ENCODE measurements around the gene CPSF4L. TPM values are rescaled to one million over a fixed set of nuclear protein-coding genes. Genes with fewer than 3 reads are reported as not detected.
"Not testable (repeated sequence)": the region's sequence is repeated elsewhere in the genome, so short reads cannot be mapped to it uniquely, and the experiment has no call there.

The CPSF4L gene
- total RNA-seq, 2 donors from 2014 or later: not detected

DNA sequence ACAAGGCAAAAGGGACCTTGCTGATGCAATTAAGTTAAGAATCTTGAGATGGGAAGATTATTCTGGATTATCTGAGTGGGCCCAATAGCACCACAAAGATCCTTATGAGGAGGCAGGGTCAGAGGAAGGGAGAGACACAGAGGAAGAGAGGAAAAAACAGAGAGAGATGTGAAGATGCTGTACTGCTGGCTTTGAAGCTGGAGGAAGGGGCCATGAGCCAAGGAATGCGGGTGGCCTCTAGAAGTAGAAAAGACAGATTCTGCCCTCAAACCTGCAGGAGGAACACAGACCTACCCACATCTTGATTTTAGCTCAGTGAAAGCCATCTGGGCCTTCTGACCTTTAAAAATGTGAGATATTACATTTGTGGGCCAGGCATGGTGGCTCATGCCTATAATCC lies 8.1 kb upstream of the CPSF4L start:
- H3K27me3 Mint-ChIP-seq: peaks cover 6% of the 10 kb centered on the region
- H3K27ac Mint-ChIP-seq: no peak overlapping the region
- no peak for DNase-seq
- no peak overlapping the region for H3K4me3 Mint-ChIP-seq
- no peaks in the 10 kb centered on the region for H3K9me3 ChIP-seq (ENCODE audit: control insufficient read depth, low read length, poor library complexity, severe bottlenecking)
- no peaks in the 10 kb centered on the region for H3K36me3 Mint-ChIP-seq (ENCODE audit: low read depth)
- no peaks in the 10 kb centered on the region for H3K4me1 Mint-ChIP-seq
- ATAC-seq: no peak

DNA sequence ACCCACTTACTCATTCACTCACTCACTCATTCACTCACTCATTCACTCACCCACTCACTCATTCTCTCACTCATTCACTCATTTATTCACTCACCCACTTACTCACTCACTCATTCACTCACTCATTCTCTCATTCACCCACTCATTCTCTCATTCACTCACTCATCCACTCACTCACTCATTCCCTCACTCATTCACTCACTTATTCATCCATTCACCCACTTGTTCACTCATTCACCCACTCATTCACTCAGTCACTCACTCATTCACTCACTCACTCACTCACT lies 7.6 kb upstream of the CPSF4L start:
- H3K9me3 ChIP-seq (ENCODE audit: control insufficient read depth, low read length, poor library complexity, severe bottlenecking): no peaks in the 10 kb centered on the region
- no peaks in the 10 kb centered on the region for H3K4me1 Mint-ChIP-seq
- DNase-seq (no peak), ATAC-seq (no peak)
- H3K4me3 Mint-ChIP-seq: no peak overlapping the region
- H3K36me3 Mint-ChIP-seq (ENCODE audit: low read depth): no peaks in the 10 kb centered on the region
- H3K27ac Mint-ChIP-seq: no peak overlapping the region
- H3K27me3 Mint-ChIP-seq: peaks cover 1% of the 10 kb centered on the region

DNA sequence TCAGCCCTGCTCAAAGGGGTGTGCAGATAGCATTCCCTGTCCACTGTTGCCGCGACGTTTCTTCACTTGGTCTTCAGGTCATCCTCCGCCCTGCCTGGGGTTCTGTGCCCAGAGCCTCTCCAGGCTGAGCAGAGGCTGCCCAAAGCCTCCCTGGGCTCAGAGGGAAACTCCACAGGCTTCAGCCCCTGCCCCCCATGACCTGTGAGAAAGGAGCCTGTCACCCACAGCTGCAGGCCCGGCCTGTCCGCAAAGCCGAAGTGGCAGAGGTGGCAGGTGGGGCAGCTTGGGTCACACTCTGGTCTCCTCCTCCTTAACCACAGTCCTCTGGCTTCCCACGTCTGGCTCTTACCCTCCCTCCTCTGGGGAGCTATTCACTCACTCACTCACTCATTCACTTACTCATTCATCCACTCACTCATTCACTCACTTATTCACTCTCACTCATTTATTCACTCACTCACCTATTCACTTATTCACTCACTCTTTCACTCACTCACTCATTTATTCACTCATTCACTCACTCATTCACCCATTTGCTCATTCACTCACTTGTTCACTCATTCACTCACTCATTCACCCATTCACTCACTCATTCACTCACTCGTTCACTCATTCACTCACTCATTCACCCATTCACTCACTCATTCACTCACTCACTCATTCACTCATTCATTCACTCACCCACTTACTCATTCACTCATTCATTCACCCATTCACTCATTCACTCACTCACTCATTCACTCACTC lies 7.1 kb upstream of the CPSF4L start:
- H3K36me3 Mint-ChIP-seq (ENCODE audit: low read depth): no peaks in the 10 kb centered on the region
- DNase-seq (no peak), ATAC-seq (no peak)
- H3K4me1 Mint-ChIP-seq: no peaks in the 10 kb centered on the region
- H3K4me3 Mint-ChIP-seq: no peak overlapping the region
- no peak overlapping the region for H3K27ac Mint-ChIP-seq
- H3K27me3 Mint-ChIP-seq: no peaks in the 10 kb centered on the region
- H3K9me3 ChIP-seq (ENCODE audit: control insufficient read depth, low read length, poor library complexity, severe bottlenecking): no peaks in the 10 kb centered on the region

DNA sequence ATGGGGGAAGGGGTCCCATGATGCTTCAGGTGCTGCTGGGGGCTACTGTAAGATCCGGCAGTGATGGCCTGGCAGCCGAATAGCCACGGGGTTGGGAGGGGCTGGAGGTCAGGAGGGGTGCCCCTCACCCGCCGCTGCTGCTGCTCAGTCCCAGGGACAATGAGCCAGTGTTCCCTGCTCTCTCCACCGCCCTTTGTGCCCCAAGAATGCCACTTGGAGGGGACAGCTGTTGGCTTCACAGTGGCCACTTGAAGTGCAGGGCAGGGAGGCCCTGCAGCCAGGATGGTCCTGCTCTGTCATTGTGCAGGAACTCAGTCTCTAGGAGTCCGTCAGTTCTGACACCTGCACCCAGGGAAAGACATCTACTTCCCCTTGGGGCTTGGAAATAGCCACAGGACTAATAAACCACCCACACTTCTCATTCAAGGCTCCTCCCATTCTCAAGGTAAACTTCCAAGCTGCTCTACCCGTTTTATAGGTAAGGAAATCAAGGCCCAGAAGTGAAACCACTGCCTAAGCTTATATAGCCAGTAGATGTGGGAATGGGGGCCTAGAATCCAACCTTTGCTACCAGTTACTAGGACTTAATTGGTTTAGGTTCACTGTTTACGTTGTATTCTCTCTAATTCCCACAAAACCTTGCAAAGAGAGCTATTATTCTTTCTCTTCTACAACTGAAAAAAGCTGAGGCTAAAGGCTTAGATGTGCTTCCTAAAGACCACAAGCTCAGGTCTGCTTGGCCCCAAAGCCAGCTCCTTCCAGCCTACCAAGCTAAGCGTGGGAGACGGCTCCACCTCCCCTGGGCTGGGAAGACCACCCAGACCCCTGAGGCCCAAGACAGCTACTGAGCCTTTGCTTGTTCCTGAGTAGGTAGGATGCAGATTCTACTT lies 6.2 kb upstream of the CPSF4L start:
- H3K9me3 ChIP-seq (ENCODE audit: control insufficient read depth, low read length, poor library complexity, severe bottlenecking): no peaks in the 10 kb centered on the region
- Mint-ChIP-seq H3K4me1 (no peaks in the 10 kb centered on the region), H3K4me3 (no peak overlapping the region), H3K36me3 (ENCODE audit: low read depth) (no peaks in the 10 kb centered on the region), H3K27ac (no peak overlapping the region), H3K27me3 (no peaks in the 10 kb centered on the region)
- DNase-seq (no peak), ATAC-seq (no peak)

DNA sequence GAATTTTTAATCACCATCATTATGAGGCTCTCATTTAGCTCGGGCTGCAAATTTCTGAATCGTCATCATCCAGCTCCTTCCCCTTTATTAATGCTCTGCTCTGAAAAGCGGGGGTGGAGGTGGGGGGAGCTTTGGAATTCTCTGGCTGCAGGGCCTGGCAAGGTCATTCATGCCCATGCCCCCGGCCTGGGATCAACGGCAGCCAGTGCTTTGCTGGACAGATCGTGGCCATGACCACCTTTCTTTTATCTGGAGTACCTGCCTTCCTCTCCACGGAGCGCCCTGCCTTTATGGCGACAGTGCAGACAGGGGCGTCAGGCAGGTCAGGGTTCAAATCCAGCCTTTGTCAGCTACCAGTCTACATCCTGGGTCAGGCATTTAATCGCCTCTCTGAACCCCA lies 5.1 kb upstream of the CPSF4L start:
- Mint-ChIP-seq H3K27me3 (no peaks in the 10 kb centered on the region), H3K4me3 (no peak overlapping the region), H3K27ac (no peak overlapping the region), H3K4me1 (no peaks in the 10 kb centered on the region), H3K36me3 (ENCODE audit: low read depth) (no peaks in the 10 kb centered on the region)
- DNase-seq (no peak), ATAC-seq (no peak)
- H3K9me3 ChIP-seq (ENCODE audit: control insufficient read depth, low read length, poor library complexity, severe bottlenecking): no peaks in the 10 kb centered on the region

DNA sequence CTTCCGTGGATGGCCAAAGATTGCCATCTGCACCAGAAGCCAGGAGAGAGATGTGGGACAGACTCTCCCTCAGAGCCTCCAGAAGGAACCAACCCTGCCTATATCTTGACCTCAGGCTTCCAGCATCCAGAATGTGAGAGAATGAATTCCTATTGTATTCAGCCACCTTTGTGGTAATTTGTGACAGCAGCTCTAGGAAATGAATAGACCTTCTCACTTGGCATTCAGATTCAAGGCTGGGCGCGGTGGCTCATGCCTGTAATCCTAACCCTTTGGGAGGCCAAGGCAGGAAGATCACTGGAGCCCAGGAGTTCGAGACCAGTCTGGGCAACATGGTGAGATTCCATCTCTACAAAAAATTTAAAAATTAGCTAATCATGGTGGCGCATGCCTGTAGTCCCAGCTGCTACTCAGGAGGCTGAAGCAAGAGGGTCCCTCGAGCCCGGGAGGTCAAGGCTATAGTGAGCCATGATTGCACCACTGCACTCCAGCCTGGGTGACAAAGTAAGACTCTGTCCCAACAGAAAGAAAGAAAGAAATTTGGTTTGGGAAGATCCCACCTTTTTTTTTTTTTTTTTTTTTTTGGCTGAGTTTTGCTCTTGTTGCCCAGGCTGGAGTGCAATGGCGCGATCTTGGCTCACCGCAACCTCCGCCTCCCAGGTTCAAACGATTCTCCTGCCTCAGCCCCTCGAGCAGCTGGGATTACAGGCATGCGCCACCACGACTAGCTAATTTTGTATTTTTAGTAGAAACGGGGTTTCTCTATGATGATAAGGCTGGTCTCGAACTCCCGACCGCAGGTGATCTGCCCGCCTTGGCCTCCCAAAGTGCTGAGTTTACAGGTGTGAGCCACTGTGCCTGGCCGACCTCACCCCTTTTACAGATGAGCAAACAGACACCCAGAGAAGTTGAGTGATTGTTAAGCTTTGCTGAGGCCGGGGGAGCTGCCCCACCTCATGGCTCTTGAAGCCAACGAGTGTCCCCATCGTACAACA lies 4.3 kb upstream of the CPSF4L start:
- ATAC-seq (no peak), DNase-seq (no peak)
- H3K27me3 Mint-ChIP-seq: no peaks in the 10 kb centered on the region
- H3K4me3 Mint-ChIP-seq: no peak overlapping the region
- H3K36me3 Mint-ChIP-seq (ENCODE audit: low read depth): no peaks in the 10 kb centered on the region
- H3K27ac Mint-ChIP-seq: no peak overlapping the region
- no peaks in the 10 kb centered on the region for H3K4me1 Mint-ChIP-seq
- no peaks in the 10 kb centered on the region for H3K9me3 ChIP-seq (ENCODE audit: control insufficient read depth, low read length, poor library complexity, severe bottlenecking)

DNA sequence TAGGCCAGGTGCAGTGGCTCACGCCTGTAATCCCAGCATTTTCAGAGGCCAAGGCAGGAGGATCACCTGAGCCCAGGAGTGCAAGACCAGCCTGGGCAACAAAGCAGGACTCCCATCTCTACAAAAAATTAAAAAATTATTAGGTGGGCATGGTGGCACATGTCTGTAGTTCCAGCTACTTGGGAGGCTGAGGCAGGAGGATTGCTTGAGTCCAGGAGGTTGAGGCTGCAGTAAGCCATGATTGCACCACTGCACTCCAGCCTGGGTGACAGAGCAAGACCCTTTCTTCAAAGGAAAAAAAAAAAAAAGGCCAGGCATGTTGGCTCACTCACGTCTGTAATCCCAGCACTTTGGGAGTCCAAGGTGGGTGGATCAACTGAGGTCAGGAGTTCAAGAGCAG lies 2.8 kb upstream of the CPSF4L start:
- H3K36me3 Mint-ChIP-seq (ENCODE audit: low read depth); H3K27ac Mint-ChIP-seq; H3K4me1 Mint-ChIP-seq; H3K4me3 Mint-ChIP-seq; DNase-seq; H3K27me3 Mint-ChIP-seq; H3K9me3 ChIP-seq (ENCODE audit: control insufficient read depth, low read length, poor library complexity, severe bottlenecking); ATAC-seq: not testable (repeated sequence)

DNA sequence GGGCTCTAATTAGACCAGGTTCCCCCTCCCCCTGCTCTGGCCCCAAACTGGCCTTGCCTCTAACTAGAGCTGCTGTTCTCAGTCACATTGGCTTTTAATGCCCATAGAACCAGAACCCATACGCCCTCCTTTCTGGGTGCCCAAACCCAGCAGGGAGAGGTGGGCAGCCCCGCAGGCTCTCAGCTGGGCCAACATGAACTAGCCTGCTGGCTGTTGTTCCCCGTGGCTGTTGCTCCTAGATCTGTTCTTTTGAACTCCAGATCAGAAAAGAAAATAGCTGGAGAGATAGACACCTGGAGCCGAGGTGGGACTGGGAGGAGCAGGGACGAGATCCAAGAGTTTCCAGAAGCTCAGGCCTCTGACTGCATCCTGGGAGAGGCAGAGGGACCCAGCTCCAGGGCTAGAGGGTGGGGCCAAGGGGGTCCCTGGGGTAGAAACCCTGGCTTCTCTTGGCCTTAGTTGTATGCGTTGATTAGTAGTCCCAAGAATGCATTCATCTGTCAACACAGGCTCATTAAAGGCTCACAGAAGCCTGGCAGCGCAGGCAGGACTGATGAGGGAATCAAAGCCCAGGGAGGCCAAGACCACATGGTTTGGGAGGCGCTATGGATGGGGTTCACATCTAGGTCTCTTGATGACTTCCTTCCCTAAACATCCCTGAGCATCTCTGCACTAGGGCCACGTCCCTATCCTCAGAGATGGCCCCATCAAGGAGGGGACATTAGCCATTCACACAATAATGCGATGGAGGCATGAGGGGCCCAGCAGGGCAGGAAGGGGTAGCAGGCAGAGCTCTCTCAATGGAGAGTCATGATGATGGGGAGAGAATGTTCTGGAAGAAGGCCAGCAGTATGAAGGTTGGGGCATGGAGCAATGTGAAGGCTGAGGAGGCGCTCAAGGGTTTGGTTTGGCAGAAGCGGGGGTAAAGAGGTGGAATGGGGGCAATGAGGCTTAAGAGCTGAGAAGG lies 1.3 kb upstream of the CPSF4L start:
- no peak overlapping the region for H3K27ac Mint-ChIP-seq
- no peak for ATAC-seq
- DNase-seq: no peak
- H3K27me3 Mint-ChIP-seq: peaks cover 4% of the 10 kb centered on the region
- no peaks in the 10 kb centered on the region for H3K4me1 Mint-ChIP-seq
- no peaks in the 10 kb centered on the region for H3K9me3 ChIP-seq (ENCODE audit: control insufficient read depth, low read length, poor library complexity, severe bottlenecking)
- no peak overlapping the region for H3K4me3 Mint-ChIP-seq
- H3K36me3 Mint-ChIP-seq (ENCODE audit: low read depth): no peaks in the 10 kb centered on the region

DNA sequence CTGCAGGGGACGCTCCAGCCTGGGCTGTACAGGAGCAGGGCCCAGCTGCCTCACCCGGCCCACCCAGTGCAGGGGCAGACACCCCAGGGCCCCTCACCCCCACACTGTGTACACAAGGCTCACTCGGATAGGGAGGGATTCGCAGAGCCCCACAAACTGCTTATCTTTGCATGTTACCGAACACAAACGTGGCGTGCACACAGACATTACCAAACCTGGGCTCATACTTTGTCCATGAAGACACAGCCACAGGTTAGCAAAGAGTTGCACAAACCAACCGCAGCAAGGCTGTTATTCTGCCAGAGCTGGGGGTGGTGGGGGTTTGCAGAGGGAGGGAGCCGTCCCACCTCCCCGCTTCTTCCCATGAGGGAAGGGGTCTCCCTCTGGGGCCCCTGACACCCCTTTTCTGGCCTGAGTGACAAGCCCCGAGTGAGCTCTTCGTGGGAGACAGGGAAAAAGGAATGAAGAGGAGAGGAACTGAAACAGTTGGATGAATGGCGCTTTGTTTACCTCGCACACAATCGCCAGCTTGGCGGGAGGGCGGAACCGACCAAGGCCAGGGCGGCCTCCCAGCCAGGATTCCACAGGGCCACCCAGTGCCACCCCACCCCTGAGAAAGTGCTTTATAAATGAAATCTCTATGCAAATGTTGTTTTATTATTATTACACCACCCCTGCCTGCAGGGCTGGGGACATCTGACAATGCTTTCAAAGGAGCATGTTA lies 434 bp upstream of the CPSF4L start:
- ATAC-seq (no peak), DNase-seq (no peak)
- Mint-ChIP-seq H3K4me3 (no peak overlapping the region), H3K36me3 (ENCODE audit: low read depth) (no peaks in the 10 kb centered on the region), H3K27me3 (peaks cover 4% of the 10 kb centered on the region), H3K4me1 (no peaks in the 10 kb centered on the region), H3K27ac (no peak overlapping the region)
- no peaks in the 10 kb centered on the region for H3K9me3 ChIP-seq (ENCODE audit: control insufficient read depth, low read length, poor library complexity, severe bottlenecking)

DNA sequence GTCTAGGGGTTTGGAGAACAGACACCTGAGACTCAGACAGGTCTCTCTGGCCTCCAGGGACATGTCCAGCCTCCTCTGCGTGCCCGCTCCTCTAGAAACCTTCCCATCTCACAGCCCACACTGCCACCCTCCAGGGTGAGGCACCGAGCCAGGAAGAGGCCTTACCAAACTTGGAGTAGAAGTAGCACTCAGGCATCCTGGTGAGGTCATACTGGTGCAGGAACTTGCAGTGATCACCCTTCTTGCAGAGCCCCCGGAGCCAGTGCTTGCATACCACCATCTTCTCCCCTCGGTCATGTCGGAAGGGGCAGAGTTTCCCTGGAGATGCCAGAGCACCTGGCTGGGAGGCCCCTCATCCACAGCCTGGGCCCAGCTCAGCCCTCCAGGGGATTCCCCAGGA lies 4.2 kb downstream of the CPSF4L start:
- peaks cover 4% of the 10 kb centered on the region for H3K27me3 Mint-ChIP-seq
- H3K27ac Mint-ChIP-seq: no peak overlapping the region
- ATAC-seq (no peak), DNase-seq (no peak)
- no peaks in the 10 kb centered on the region for H3K36me3 Mint-ChIP-seq (ENCODE audit: low read depth)
- no peak overlapping the region for H3K4me3 Mint-ChIP-seq
- H3K9me3 ChIP-seq (ENCODE audit: control insufficient read depth, low read length, poor library complexity, severe bottlenecking): no peaks in the 10 kb centered on the region
- peaks cover 4% of the 10 kb centered on the region for H3K4me1 Mint-ChIP-seq

DNA sequence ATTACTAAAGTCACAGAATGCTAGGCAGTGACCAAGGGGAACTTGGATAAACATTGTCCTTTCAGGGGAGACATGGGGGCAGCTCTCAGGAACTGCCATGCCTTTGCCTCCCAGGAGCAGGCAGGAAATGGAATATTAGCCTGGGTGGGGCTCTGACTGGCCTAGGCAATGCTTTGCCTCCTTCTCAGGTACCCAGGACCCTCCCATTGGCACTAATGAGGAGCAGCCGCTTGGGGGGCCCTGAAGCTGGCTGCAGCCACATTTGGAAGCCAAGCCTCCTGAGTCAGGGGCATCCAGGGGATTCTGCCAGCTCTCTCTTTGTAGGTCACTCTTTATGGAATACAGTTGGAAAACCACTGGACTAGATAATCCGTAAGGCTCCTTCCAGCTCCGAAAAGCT lies 5.5 kb downstream of the CPSF4L start:
- no peak for DNase-seq
- H3K36me3 Mint-ChIP-seq (ENCODE audit: low read depth): no peaks in the 10 kb centered on the region
- H3K4me1 Mint-ChIP-seq: peaks cover 4% of the 10 kb centered on the region
- peaks cover 13% of the 10 kb centered on the region for H3K27me3 Mint-ChIP-seq
- no peak overlapping the region for H3K4me3 Mint-ChIP-seq
- H3K27ac Mint-ChIP-seq: no peak overlapping the region
- no peaks in the 10 kb centered on the region for H3K9me3 ChIP-seq (ENCODE audit: control insufficient read depth, low read length, poor library complexity, severe bottlenecking)
- ATAC-seq: no peak

DNA sequence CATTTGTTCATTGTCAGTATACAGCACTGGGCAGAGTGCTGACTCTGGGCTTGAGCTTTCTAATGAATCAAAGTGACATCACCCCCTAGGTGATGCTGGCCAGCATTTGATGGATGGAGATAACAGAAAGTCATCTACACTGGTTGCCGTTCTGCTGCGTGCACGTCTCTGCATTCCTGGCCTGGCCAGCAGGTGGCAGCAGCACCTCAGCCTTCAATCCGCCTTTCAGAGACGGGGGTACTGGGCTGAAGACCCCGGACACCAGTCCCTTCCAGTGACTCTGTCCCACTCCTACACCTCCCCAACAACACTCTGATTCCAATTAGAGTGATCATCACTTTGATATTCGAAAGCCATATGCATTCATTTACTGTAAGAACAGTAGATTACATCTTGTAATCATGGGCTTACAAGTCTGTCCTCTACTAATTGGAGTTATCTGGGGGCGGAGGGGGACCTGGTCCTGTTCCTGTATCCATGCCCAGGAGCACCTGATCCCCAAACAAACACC lies 6.0 kb downstream of the CPSF4L start:
- peak; percentile 30 to 42 (median 32) for DNase-seq
- Mint-ChIP-seq H3K4me1 (peaks cover 4% of the 10 kb centered on the region), H3K27me3 (peaks cover 13% of the 10 kb centered on the region), H3K27ac (no peak overlapping the region), H3K4me3 (no peak overlapping the region), H3K36me3 (ENCODE audit: low read depth) (no peaks in the 10 kb centered on the region)
- peak; percentile 80 for ATAC-seq
- no peaks in the 10 kb centered on the region for H3K9me3 ChIP-seq (ENCODE audit: control insufficient read depth, low read length, poor library complexity, severe bottlenecking)
